Endothelial cell of umbilical vein (primary cell): ENCODE data around the gene CTNNA2. TPM values are rescaled to one million over a fixed set of nuclear protein-coding genes. Genes with fewer than 3 reads are reported as not detected.

Experiments
- BruUV-seq: library from RNA; stranded (reverse); fragments of 400-500 nt; replicated peaks from 2 replicates; lab custom pipeline; 2021; lab: Mats Ljungman, UMichigan
- CTCF ChIA-PET: fragments of 300-600, 350-600 bp; sonication (Branson Sonifier 250); formaldehyde crosslinking; loops from one replicate; lab custom pipeline; 2021; ENCODE audit warnings: antibody characterized with exemption, inconsistent platforms; lab: Charles Lee
- POLR2A ChIA-PET: fragments of 300-600, 350-600 bp; sonication (Branson Sonifier 250); formaldehyde crosslinking; loops from one replicate; lab custom pipeline; 2021; ENCODE audit warnings: antibody characterized with exemption, inconsistent platforms; lab: Charles Lee
- DNase-seq: peaks from one replicate; pipeline ENCODE4 v3.0.0-alpha.2; 2011; ENCODE audit warnings: low read depth, low spot score
- FAIRE-seq: peaks from 2 replicates; lab custom pipeline; 2011; peaks lifted over from hg19 to GRCh38; lab: Jason Lieb, UNC
- H2AFZ ChIP-seq: 2 replicates; pipeline ENCODE4 v1.6.0; 2012; ENCODE audit warnings: low read depth, low read length, control low read depth, inconsistent platforms
- H3K27ac ChIP-seq: 2 replicates; pipeline ENCODE4 v1.5.1; 2011; ENCODE audit warnings: low read depth, mild to moderate bottlenecking, control low read depth, low read length, moderate library complexity; ENCODE audit not compliant: insufficient read depth
- H3K27me3 ChIP-seq, 2 experiments: 2 replicates each; pipeline versions ENCODE4 v1.6.0 to v1.6.1; 2011; ENCODE audit warnings: low read length in 2 of 2, mixed read lengths in 1 of 2; ENCODE audit not compliant: control insufficient read depth in 2 of 2, insufficient read depth in 2 of 2
- H3K36me3 ChIP-seq, 2 experiments: 2 replicates in 1 of 2; 3 replicates in 1 of 2; pipeline ENCODE4 v1.5.1; 2011; ENCODE audit warnings: low read length in 2 of 2, mild to moderate bottlenecking in 1 of 2, moderate library complexity in 1 of 2; ENCODE audit not compliant: control insufficient read depth in 2 of 2, insufficient read depth in 2 of 2; ENCODE audit errors: extremely low read depth in 1 of 2
- H3K4me1 ChIP-seq: 3 replicates; pipeline ENCODE4 v1.5.1; 2011; ENCODE audit warnings: mild to moderate bottlenecking, low read length; ENCODE audit not compliant: control insufficient read depth, insufficient read depth; ENCODE audit errors: extremely low read depth
- H3K4me2 ChIP-seq: 2 replicates; pipeline ENCODE4 v1.6.1; 2011; ENCODE audit warnings: low read length, control low read depth, mixed read lengths; ENCODE audit not compliant: insufficient read depth
- H3K4me3 ChIP-seq, 3 experiments: fragments of 200-600 bp in 1 of 3; sonication (generic), shearing (Covaris generic) in 1 of 3; replicated peaks in 1 of 3; 2 replicates each; pipeline ENCODE4 v1.5.1; 2011 to 2016; ENCODE audit warnings: control low read depth in 3 of 3, low read length in 3 of 3, mild to moderate bottlenecking in 2 of 3, inconsistent platforms in 1 of 3, low read depth in 1 of 3, moderate library complexity in 1 of 3; ENCODE audit not compliant: insufficient read depth in 1 of 3
- H3K79me2 ChIP-seq: 2 replicates; pipeline ENCODE4 v1.6.0; 2012; ENCODE audit warnings: low read length, inconsistent platforms; ENCODE audit not compliant: control insufficient read depth, insufficient read depth
- H3K9ac ChIP-seq: replicated peaks from 2 replicates; pipeline ENCODE3; 2011; ENCODE audit warnings: low read length, control low read depth; ENCODE audit not compliant: insufficient read depth; ENCODE audit errors: extremely low read depth
- H3K9me1 ChIP-seq: replicated peaks from 3 replicates; pipeline ENCODE4 v1.6.0; 2011; ENCODE audit warnings: mild to moderate bottlenecking, low read length; ENCODE audit not compliant: control insufficient read depth, insufficient read depth; ENCODE audit errors: extremely low read depth
- H3K9me3 ChIP-seq: replicated peaks from 2 replicates; pipeline ENCODE4 v1.5.1; 2012; ENCODE audit warnings: low read length, inconsistent platforms; ENCODE audit not compliant: control insufficient read depth, insufficient read depth
- H4K20me1 ChIP-seq: replicated peaks from 2 replicates; pipeline ENCODE3; 2011; ENCODE audit warnings: mild to moderate bottlenecking, low read length; ENCODE audit not compliant: control insufficient read depth, insufficient read depth; ENCODE audit errors: extremely low read depth
- CTCF ChIP-seq, 2 donors: IDR thresholded peaks; 1 replicate in 1 of 2; 2 replicates in 1 of 2; pipeline ENCODE4 v1.5.1; 2011; ENCODE audit warnings: low read length in 2 of 2, mild to moderate bottlenecking in 2 of 2, moderate library complexity in 2 of 2, control low read depth in 1 of 2, inconsistent platforms in 1 of 2, low read depth in 1 of 2; ENCODE audit not compliant: insufficient read depth in 1 of 2; ENCODE audit errors: extremely low read depth in 1 of 2
- EZH2 ChIP-seq: IDR thresholded peaks from 2 replicates; pipeline ENCODE4 v1.6.1; 2012; ENCODE audit warnings: borderline replicate concordance, low read depth, mild to moderate bottlenecking, moderate library complexity, low read length, inconsistent platforms; ENCODE audit not compliant: severe bottlenecking
- FOS ChIP-seq: IDR thresholded peaks from 2 replicates; pipeline ENCODE4 v1.6.1; 2011; ENCODE audit warnings: mild to moderate bottlenecking, low read length, moderate library complexity, borderline replicate concordance; ENCODE audit not compliant: insufficient read depth
- GATA2 ChIP-seq: IDR thresholded peaks from 2 replicates; pipeline ENCODE4 v1.7.0; 2011; ENCODE audit warnings: low read depth, mild to moderate bottlenecking, moderate library complexity, mixed read lengths, low read length; ENCODE audit not compliant: insufficient read length, insufficient read depth
- MYC ChIP-seq: IDR thresholded peaks from one replicate; pipeline ENCODE4 v1.6.1; 2011; ENCODE audit warnings: mild to moderate bottlenecking, low read depth, low read length
- POLR2A ChIP-seq: IDR thresholded peaks from 2 replicates; pipeline ENCODE4 v1.6.1; 2012; ENCODE audit warnings: low read depth, mild to moderate bottlenecking, control low read depth, low read length
- POLR2AphosphoS5 ChIP-seq: IDR thresholded peaks from 2 replicates; pipeline ENCODE4 v1.6.1; 2012; ENCODE audit warnings: low read depth, mild to moderate bottlenecking, control low read depth, low read length, moderate library complexity; ENCODE audit not compliant: insufficient read depth
- dilution Hi-C: fragments of 300-500 bp; cut with MboI; formaldehyde crosslinking; loops from one replicate; pipeline ENCODE4 v1.15.0; 2019; ENCODE audit warnings: low sequenced_read_pairs; ENCODE audit not compliant: extremely low pct_ligation_motif_present
- intact Hi-C: fragments of 100-400 bp; cut with micrococcal nuclease; formaldehyde crosslinking; loops from one replicate; pipeline ENCODE4 v1.10.0; 2022
- polyA plus RNA-seq, 4 experiments: library from polyadenylated mRNA; depleted of rRNA in 3 of 4; stranded (reverse) in 3 of 4; unstranded in 1 of 4; fragments of >200 nt; gene quantifications; 2 replicates each; pipeline versions ENCODE4 v1.2.1 to v1.2.3, GENCODE V29; 2011 to 2012; ENCODE audit warnings: missing spikeins in 1 of 4
- total RNA-seq: library from RNA; stranded (reverse); gene quantifications from 2 replicates; pipeline ENCODE4 v1.2.3, GENCODE V29; 2021
- TF ChIP-seq, protein P1 (sequence below): IDR thresholded peaks from 2 replicates; pipeline ENCODE4 v1.6.1; 2011; ENCODE audit not compliant: insufficient read depth, insufficient read length

The CTNNA2 gene
- total and polyA plus RNA-seq, 2 donors (not counting 3 experiments of a cell fraction or from before 2014, with no cell fraction given): not detected

DNA sequence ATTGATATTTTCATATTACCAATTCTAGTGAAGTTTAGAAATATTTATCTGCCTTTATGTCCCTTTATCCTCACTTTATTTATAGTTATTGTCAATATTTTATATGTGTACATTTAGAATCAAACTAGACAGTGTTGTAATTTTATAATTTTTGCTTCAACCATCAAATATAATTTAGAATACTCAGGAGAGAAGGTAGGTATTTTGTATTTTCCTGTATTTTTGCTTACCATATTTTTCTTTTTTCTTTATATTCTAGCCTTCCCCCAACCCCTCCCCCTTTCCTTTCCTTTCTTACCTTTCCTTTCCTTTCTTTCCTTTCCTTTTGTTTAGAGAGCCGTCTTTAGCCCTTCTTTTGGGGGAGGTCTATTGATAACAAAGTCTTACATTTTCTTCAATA, 651.5 kb downstream of the CTNNA2 start:
- H2AFZ ChIP-seq: no peak overlapping the region
- FAIRE-seq: no peak
- no peak overlapping the region for H3K4me3 ChIP-seq

More for the DNA sequence above, 651.5 kb downstream of the CTNNA2 start:
- CTCF ChIA-PET: no interaction called here
- no peak for TF ChIP-seq FOS
- no peak for TF ChIP-seq POLR2AphosphoS5
- no peak for TF ChIP-seq POLR2A
- TF ChIP-seq MYC: no peak
- TF ChIP-seq CTCF (IDR thresholded peaks at IDR 0.05; ENCODE audit: extremely low read depth in 1 of 2, insufficient read depth in 1 of 2, low read depth in 1 of 2, low read length in 2 of 2): no peak
- TF ChIP-seq GATA2: no peak
- TF ChIP-seq, protein P1, sequence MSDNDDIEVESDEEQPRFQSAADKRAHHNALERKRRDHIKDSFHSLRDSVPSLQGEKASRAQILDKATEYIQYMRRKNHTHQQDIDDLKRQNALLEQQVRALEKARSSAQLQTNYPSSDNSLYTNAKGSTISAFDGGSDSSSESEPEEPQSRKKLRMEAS: no peak
- no peak for TF ChIP-seq EZH2
- dilution Hi-C loops: no loop called here
- no peak overlapping the region for H3K4me2 ChIP-seq
- no peak for DNase-seq
- H3K79me2 ChIP-seq: no peaks in the 10 kb centered on the region
- peaks cover 7% of the 10 kb centered on the region for H3K9me3 ChIP-seq
- no peaks in the 10 kb centered on the region for H3K36me3 ChIP-seq
- POLR2A ChIA-PET: no interaction called here
- intact Hi-C loops: no loop called here
- H3K4me1 ChIP-seq: no peaks in the 10 kb centered on the region
- no peaks in the 10 kb centered on the region for H4K20me1 ChIP-seq
- no peaks in the 10 kb centered on the region for H3K9me1 ChIP-seq
- BruUV-seq: no TSS peak
- no peak overlapping the region for H3K9ac ChIP-seq
- no peak overlapping the region for H3K27ac ChIP-seq
- no peaks in the 10 kb centered on the region for H3K27me3 ChIP-seq
